WTC11 (cell line): ENCODE measurements around the gene ARPC1B.

Experiments
- CREM ChIP-seq: sonication (generic); formaldehyde crosslinking; IDR thresholded peaks from 2 replicates; pipeline ENCODE4 v1.8.1; 2022; ENCODE audit warnings: mild to moderate bottlenecking, missing genetic modification reagents, moderate library complexity
- CTCF ChIP-seq: fragments of 200-600 bp; IDR thresholded peaks from 2 replicates; pipeline ENCODE4 v1.8.0; 2022; ENCODE audit warnings: antibody characterized with exemption
- ETV6 ChIP-seq: sonication (generic); formaldehyde crosslinking; IDR thresholded peaks from 2 replicates; pipeline ENCODE4 v1.8.1; 2022; ENCODE audit warnings: mild to moderate bottlenecking, missing genetic modification reagents
- GABPB1 ChIP-seq: sonication (generic); formaldehyde crosslinking; IDR thresholded peaks from 2 replicates; pipeline ENCODE4 v1.8.1; 2023; ENCODE audit warnings: mild to moderate bottlenecking, missing genetic modification reagents
- IRF1 ChIP-seq: sonication (generic); formaldehyde crosslinking; IDR thresholded peaks from 2 replicates; pipeline ENCODE4 v1.8.0; 2023; ENCODE audit warnings: missing genetic modification reagents
- IRF2 ChIP-seq: sonication (generic); formaldehyde crosslinking; IDR thresholded peaks from 2 replicates; pipeline ENCODE4 v1.8.0; 2022; ENCODE audit warnings: low read depth, missing genetic modification reagents, borderline replicate concordance
- MAX ChIP-seq: sonication (generic); formaldehyde crosslinking; IDR thresholded peaks from 2 replicates; pipeline ENCODE4 v1.8.0; 2022; ENCODE audit warnings: mild to moderate bottlenecking, missing genetic modification reagents
- SMAD3 ChIP-seq: sonication (generic); formaldehyde crosslinking; IDR thresholded peaks from 2 replicates; pipeline ENCODE4 v1.8.0; 2022; ENCODE audit warnings: missing genetic modification reagents, mild to moderate bottlenecking, borderline replicate concordance
- ZNF121 ChIP-seq: sonication (generic); formaldehyde crosslinking; IDR thresholded peaks from 2 replicates; pipeline ENCODE4 v1.8.0; 2023; ENCODE audit warnings: missing genetic modification reagents
- ZNF263 ChIP-seq: sonication (generic); formaldehyde crosslinking; IDR thresholded peaks from 2 replicates; pipeline ENCODE4 v1.8.1; 2022; ENCODE audit warnings: low read depth, mild to moderate bottlenecking, moderate library complexity, missing genetic modification reagents

GRCh38 chr7:99365318-99366141, 9.0 kb upstream of the ARPC1B start:
- TF ChIP-seq CTCF (no peak; the same call in 1 of the 2 replicates), IRF2 (CRISPR knock-in tag) (no peak), CREM (CRISPR knock-in tag) (no peak), GABPB1 (CRISPR knock-in tag) (no peak), MAX (CRISPR knock-in tag) (no peak), IRF1 (CRISPR knock-in tag) (no peak), ETV6 (CRISPR knock-in tag) (no peak), ZNF263 (CRISPR knock-in tag) (no peak), ZNF121 (CRISPR knock-in tag) (peak; percentile 68), SMAD3 (CRISPR knock-in tag) (no peak)
